T-helper 1 cell treated with Interleukin-12 subunit alpha and Interleukin-12 subunit beta and Interleukin-4 antibody, amounts not matched to agents 30 μg/mL and 1 μg/mL, for 36 hours (primary cell): Measurements from ENCODE around the gene NDRG4.

ENCODE experiments used
- H3K27ac Mint-ChIP-seq: one replicate; pipeline ENCODE4 v1.8.0; 2021; ENCODE audit warnings: mild to moderate bottlenecking, mixed read lengths
- H3K27me3 Mint-ChIP-seq: one replicate; pipeline ENCODE4 v1.8.0; 2021; ENCODE audit warnings: low read depth, mixed read lengths
- H3K36me3 Mint-ChIP-seq: one replicate; pipeline ENCODE4 v1.8.0; 2021; ENCODE audit warnings: low read depth, mixed read lengths
- H3K4me1 Mint-ChIP-seq: one replicate; pipeline ENCODE4 v1.8.0; 2021; ENCODE audit warnings: low read depth, mixed read lengths
- H3K4me3 Mint-ChIP-seq: one replicate; pipeline ENCODE4 v1.8.0; 2021; ENCODE audit warnings: mild to moderate bottlenecking, moderate library complexity, mixed read lengths
- H3K9me3 Mint-ChIP-seq: one replicate; pipeline ENCODE4 v1.8.0; 2021; ENCODE audit warnings: mixed read lengths

The NDRG4 gene

GRCh38 chr16:58518980-58519368, 19.0 kb downstream of the NDRG4 start:
- peaks cover 39% of the 10 kb centered on the region for H3K36me3 Mint-ChIP-seq
- H3K4me3 Mint-ChIP-seq = no peak overlapping the region
- H3K9me3 Mint-ChIP-seq = no peaks in the 10 kb centered on the region
- H3K27me3 Mint-ChIP-seq = no peaks in the 10 kb centered on the region
- peaks cover 30% of the 10 kb centered on the region for H3K4me1 Mint-ChIP-seq
- H3K27ac Mint-ChIP-seq = no peak overlapping the region

- no peaks in the 10 kb centered on the region for H3K27me3 Mint-ChIP-seq
- H3K4me1 Mint-ChIP-seq = peaks cover 29% of the 10 kb centered on the region
- no peaks in the 10 kb centered on the region for H3K9me3 Mint-ChIP-seq
- no peak overlapping the region for H3K27ac Mint-ChIP-seq
- peaks cover 42% of the 10 kb centered on the region for H3K36me3 Mint-ChIP-seq
- no peak overlapping the region for H3K4me3 Mint-ChIP-seq
Observed at GRCh38 chr16:58519707-58520106, 19.8 kb downstream of the NDRG4 start.

GRCh38 chr16:58530179-58530578, 30.2 kb downstream of the NDRG4 start:
- H3K4me1 Mint-ChIP-seq = no peaks in the 10 kb centered on the region
- H3K27me3 Mint-ChIP-seq = no peaks in the 10 kb centered on the region
- no peak overlapping the region for H3K27ac Mint-ChIP-seq
- peaks cover 55% of the 10 kb centered on the region for H3K36me3 Mint-ChIP-seq
- no peak overlapping the region for H3K4me3 Mint-ChIP-seq
- no peaks in the 10 kb centered on the region for H3K9me3 Mint-ChIP-seq

GRCh38 chr16:58532414-58532813, 32.5 kb downstream of the NDRG4 start:
- H3K27me3 Mint-ChIP-seq = no peaks in the 10 kb centered on the region
- no peaks in the 10 kb centered on the region for H3K9me3 Mint-ChIP-seq
- no peaks in the 10 kb centered on the region for H3K4me1 Mint-ChIP-seq
- peaks cover 55% of the 10 kb centered on the region for H3K36me3 Mint-ChIP-seq
- H3K27ac Mint-ChIP-seq = no peak overlapping the region
- H3K4me3 Mint-ChIP-seq = no peak overlapping the region

GRCh38 chr16:58533751-58534470, 34.0 kb downstream of the NDRG4 start:
- Mint-ChIP-seq H3K4me1 (peaks cover 3% of the 10 kb centered on the region), H3K9me3 (no peaks in the 10 kb centered on the region), H3K27ac (no peak overlapping the region), H3K27me3 (no peaks in the 10 kb centered on the region), H3K4me3 (no peak overlapping the region), H3K36me3 (peaks cover 65% of the 10 kb centered on the region)

- Mint-ChIP-seq H3K36me3 (peaks cover 66% of the 10 kb centered on the region), H3K9me3 (no peaks in the 10 kb centered on the region), H3K27ac (no peak overlapping the region), H3K4me3 (no peak overlapping the region), H3K4me1 (peaks cover 3% of the 10 kb centered on the region), H3K27me3 (no peaks in the 10 kb centered on the region)
Observed at GRCh38 chr16:58535100-58535499, 35.2 kb downstream of the NDRG4 start.

- peaks cover 66% of the 10 kb centered on the region for H3K36me3 Mint-ChIP-seq
- peaks cover 3% of the 10 kb centered on the region for H3K4me1 Mint-ChIP-seq
- H3K27me3 Mint-ChIP-seq = no peaks in the 10 kb centered on the region
- H3K27ac Mint-ChIP-seq = no peak overlapping the region
- H3K9me3 Mint-ChIP-seq = no peaks in the 10 kb centered on the region
- H3K4me3 Mint-ChIP-seq = no peak overlapping the region
Observed at GRCh38 chr16:58536278-58536677, 36.3 kb downstream of the NDRG4 start.

- H3K27ac Mint-ChIP-seq = no peak overlapping the region
- H3K27me3 Mint-ChIP-seq = no peaks in the 10 kb centered on the region
- peaks cover 3% of the 10 kb centered on the region for H3K4me1 Mint-ChIP-seq
- no peak overlapping the region for H3K4me3 Mint-ChIP-seq
- peaks cover 60% of the 10 kb centered on the region for H3K36me3 Mint-ChIP-seq
- H3K9me3 Mint-ChIP-seq = no peaks in the 10 kb centered on the region
Observed at GRCh38 chr16:58537124-58537906, 37.4 kb downstream of the NDRG4 start.

GRCh38 chr16:58541711-58542110, 41.8 kb downstream of the NDRG4 start:
- Mint-ChIP-seq H3K9me3 (no peaks in the 10 kb centered on the region), H3K4me3 (no peak overlapping the region), H3K27me3 (no peaks in the 10 kb centered on the region), H3K27ac (no peak overlapping the region), H3K36me3 (peaks cover 65% of the 10 kb centered on the region), H3K4me1 (peaks cover 7% of the 10 kb centered on the region)

- H3K9me3 Mint-ChIP-seq = no peaks in the 10 kb centered on the region
- peaks cover 65% of the 10 kb centered on the region for H3K36me3 Mint-ChIP-seq
- no peak overlapping the region for H3K27ac Mint-ChIP-seq
- peaks cover 7% of the 10 kb centered on the region for H3K4me1 Mint-ChIP-seq
- no peaks in the 10 kb centered on the region for H3K27me3 Mint-ChIP-seq
- no peak overlapping the region for H3K4me3 Mint-ChIP-seq
Observed at GRCh38 chr16:58542291-58542690, 42.3 kb downstream of the NDRG4 start.

GRCh38 chr16:58543685-58544084, 43.7 kb downstream of the NDRG4 start:
- Mint-ChIP-seq H3K27me3 (no peaks in the 10 kb centered on the region), H3K4me3 (no peak overlapping the region), H3K36me3 (peaks cover 55% of the 10 kb centered on the region), H3K27ac (no peak overlapping the region), H3K4me1 (peaks cover 4% of the 10 kb centered on the region), H3K9me3 (no peaks in the 10 kb centered on the region)

GRCh38 chr16:58548378-58548777, 48.4 kb downstream of the NDRG4 start:
- no peak overlapping the region for H3K4me3 Mint-ChIP-seq
- H3K9me3 Mint-ChIP-seq = no peaks in the 10 kb centered on the region
- peaks cover 6% of the 10 kb centered on the region for H3K4me1 Mint-ChIP-seq
- H3K36me3 Mint-ChIP-seq = peaks cover 55% of the 10 kb centered on the region
- H3K27ac Mint-ChIP-seq = no peak overlapping the region
- H3K27me3 Mint-ChIP-seq = no peaks in the 10 kb centered on the region

- no peak overlapping the region for H3K27ac Mint-ChIP-seq
- no peaks in the 10 kb centered on the region for H3K27me3 Mint-ChIP-seq
- no peak overlapping the region for H3K4me3 Mint-ChIP-seq
- H3K4me1 Mint-ChIP-seq = peaks cover 2% of the 10 kb centered on the region
- H3K9me3 Mint-ChIP-seq = no peaks in the 10 kb centered on the region
- peaks cover 57% of the 10 kb centered on the region for H3K36me3 Mint-ChIP-seq
Observed at GRCh38 chr16:58551496-58551895, 51.6 kb downstream of the NDRG4 start.

GRCh38 chr16:58556678-58557077, 56.7 kb downstream of the NDRG4 start:
- Mint-ChIP-seq H3K4me1 (no peaks in the 10 kb centered on the region), H3K9me3 (no peaks in the 10 kb centered on the region), H3K27ac (no peak overlapping the region), H3K27me3 (no peaks in the 10 kb centered on the region), H3K36me3 (peaks cover 42% of the 10 kb centered on the region), H3K4me3 (no peak overlapping the region)
